GM18951 (cell line): ENCODE data around the gene CAMSAP1.
"Not testable (repeated sequence)": the region's sequence is repeated elsewhere in the genome, so short reads cannot be mapped to it uniquely, and the experiment has no call there.

Source experiments
- POLR2A ChIP-seq: IDR thresholded peaks from 4 replicates; pipeline ENCODE4 v1.6.1; 2011; ENCODE audit warnings: mild to moderate bottlenecking; ENCODE audit not compliant: insufficient read length, insufficient read depth; ENCODE audit errors: extremely low read depth
- in situ Hi-C: fragments of 300-500 bp; cut with MboI; formaldehyde crosslinking; loops from one replicate; pipeline ENCODE4 v1.12.0; 2022; ENCODE audit warnings: low sequenced_read_pairs, mixed read lengths, inconsistent platforms; ENCODE audit not compliant: unreplicated experiment

Gene CAMSAP1

DNA sequence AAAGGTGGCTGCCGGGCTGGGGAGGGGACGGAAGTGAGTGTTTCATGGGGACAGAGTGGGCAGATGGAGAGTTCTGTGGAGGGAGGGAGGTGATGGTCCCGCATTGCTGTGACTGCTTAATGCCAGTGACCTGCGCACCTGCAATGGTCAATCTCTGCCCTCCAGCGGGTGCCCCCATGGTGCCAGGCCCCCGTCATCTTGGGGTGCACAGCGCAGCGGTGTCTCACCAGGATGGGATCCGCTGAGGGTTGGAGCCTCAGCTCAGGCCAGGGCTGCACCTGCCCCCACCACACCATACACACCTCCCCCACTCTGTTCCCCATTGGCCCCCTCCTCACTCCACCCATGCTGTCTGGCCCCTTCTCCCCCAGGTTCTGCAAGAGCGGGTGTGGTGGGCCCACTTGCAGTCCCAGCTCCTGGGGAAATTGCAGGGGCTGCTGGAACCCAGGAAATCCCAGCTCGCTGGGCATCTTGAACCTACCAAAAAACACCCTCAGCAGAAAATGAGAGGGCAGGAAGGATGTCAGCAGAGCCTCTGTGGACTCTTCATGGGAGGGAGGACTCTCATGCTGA is 12.1 kb upstream of the CAMSAP1 start:
- in situ Hi-C loops, result no loop called here
- no peak for TF ChIP-seq POLR2A

GRCh38 chr9:135916227-135916626 is 8.9 kb upstream of the CAMSAP1 start:
- in situ Hi-C loops, result not testable (repeated sequence)

- no peak for TF ChIP-seq POLR2A
- in situ Hi-C loops, result no loop called here
Observed at GRCh38 chr9:135914921-135915320, 7.6 kb upstream of the CAMSAP1 start.

- in situ Hi-C loops, result not testable (repeated sequence)
Observed at GRCh38 chr9:135911233-135911632, 3.9 kb upstream of the CAMSAP1 start.

GRCh38 chr9:135910757-135911156 is 3.4 kb upstream of the CAMSAP1 start:
- in situ Hi-C loops, result no loop called here
- no peak for TF ChIP-seq POLR2A

GRCh38 chr9:135910216-135910615 is 2.9 kb upstream of the CAMSAP1 start:
- TF ChIP-seq POLR2A, result no peak
- in situ Hi-C loops, result no loop called here

DNA sequence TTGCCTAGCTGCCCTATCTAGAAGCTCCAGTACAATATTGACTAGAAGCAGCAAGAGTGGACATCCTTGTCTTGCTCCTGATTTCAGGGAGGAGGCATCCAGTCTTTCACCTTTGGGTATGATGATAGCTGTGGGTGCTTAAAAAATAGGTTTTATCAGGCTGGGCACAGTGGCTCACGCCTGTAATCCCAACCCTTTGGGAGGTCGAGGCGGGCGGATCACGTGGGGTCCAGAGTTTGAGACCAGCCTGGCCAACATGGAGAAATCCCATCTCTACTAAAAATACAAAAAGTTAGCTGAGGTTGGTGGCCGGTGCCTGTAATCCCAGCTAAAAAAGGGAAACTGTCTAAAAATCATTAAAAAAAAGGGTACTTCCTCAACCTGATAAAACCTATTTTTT is 2.0 kb upstream of the CAMSAP1 start:
- no peak for TF ChIP-seq POLR2A
- in situ Hi-C loops, result no loop called here

GRCh38 chr9:135908754-135909204 is 1.4 kb upstream of the CAMSAP1 start:
- in situ Hi-C loops, result no loop called here
- no peak for TF ChIP-seq POLR2A

GRCh38 chr9:135908093-135908753 is 877 bp upstream of the CAMSAP1 start:
- in situ Hi-C loops, result no loop called here
- no peak for TF ChIP-seq POLR2A

- in situ Hi-C loops, result no loop called here
- no peak for TF ChIP-seq POLR2A
Observed at GRCh38 chr9:135907006-135907430, 328 bp downstream of the CAMSAP1 start.

DNA sequence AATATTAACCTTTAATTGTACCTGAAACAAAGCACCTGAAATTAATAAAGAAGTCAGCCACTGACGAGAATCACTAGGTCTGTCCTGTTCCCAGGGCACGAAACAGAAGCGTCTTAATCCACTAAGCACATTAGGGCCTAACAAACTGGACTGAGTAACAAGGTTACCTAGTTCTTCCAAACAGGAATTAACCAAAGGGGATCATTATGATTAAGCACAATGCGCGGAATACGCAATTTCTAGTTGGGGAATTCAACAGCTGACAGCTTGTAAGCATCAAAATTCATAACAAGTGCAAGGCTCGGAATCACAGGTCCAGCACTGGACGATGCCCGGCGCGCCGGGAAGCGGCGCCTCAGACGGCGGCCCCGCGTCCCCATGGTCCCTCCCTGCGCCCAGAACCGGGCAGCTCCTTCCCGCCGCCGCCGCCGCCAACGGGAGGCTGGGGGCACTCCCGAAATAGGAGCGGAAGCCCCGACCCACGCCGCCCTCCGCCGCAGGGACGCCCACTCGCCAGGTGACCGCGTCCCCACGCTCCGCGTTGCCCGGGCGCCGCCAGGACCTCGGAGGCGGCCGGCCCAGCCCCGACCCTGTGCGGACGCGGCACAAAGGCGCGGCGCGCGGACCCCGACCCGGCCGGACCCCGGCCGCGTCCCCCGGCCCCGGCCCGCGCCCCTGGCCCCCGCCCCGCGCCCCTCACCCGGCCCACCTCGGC is 898 bp downstream of the CAMSAP1 start:
- no peak for TF ChIP-seq POLR2A
- in situ Hi-C loops, result no loop called here

DNA sequence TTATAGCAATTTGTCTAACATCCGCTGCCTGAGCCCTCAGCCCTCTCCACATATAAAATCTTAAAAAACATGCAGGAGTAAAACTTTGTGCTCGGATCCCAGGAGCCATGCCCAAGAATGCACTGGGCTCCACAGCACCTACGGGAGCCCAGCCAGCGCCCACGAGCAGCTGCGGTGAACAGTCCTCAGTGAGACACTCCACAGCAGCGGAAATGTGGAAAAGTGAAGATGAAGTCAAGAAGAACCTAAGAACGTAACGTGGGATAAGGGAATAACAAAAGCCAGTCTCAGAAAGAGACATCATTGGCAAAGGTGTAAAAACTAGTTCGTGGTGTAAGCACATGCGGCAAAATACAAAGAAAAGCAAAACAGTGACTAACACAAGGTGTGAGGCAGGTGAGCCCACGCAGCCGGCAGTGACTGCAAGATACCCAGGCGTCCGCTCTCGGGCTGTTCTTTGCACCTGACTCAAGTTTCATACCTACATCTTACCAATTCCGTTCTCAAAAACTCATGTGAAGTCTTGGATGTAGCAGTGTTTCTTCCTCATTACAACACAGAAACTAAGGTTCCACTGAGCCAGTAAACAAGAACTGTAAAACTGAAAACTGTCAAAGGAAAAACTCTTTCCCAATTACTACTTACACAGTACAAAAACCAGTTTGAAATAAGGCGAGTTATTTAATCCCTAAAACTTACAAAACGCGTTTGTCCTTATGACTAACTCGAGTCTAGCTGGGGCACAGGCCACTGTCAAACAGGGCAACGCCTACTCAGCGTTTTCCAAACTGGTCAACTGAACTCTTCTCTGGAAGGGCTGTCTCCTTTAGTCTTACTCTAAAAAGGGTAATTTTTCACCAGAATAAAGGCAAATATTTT is 1.7 kb downstream of the CAMSAP1 start:
- no peak for TF ChIP-seq POLR2A
- in situ Hi-C loops, result no loop called here

GRCh38 chr9:135903786-135904520 is 3.4 kb downstream of the CAMSAP1 start:
- TF ChIP-seq POLR2A, result no peak
- in situ Hi-C loops, result no loop called here
